Thymus (tissue), 11 donors: Measurements from ENCODE around the gene OPCML. TPM values are rescaled to one million over a fixed set of nuclear protein-coding genes. Genes with fewer than 3 reads are reported as not detected.

ENCODE experiments used
- DNase-seq, 9 donors: peaks; one replicate each; pipeline ENCODE4 v3.0.0-alpha.2; 2013; ENCODE audit warnings: low spot score in 9 of 9, low read depth in 6 of 9, missing footprints in 1 of 9
- H3K27ac ChIP-seq, 2 donors: one replicate each; pipeline ENCODE4 v1.5.1; 2013; ENCODE audit warnings: control low read depth in 1 of 2, low read depth in 1 of 2, low read length in 1 of 2, mild to moderate bottlenecking in 1 of 2, moderate library complexity in 1 of 2
- H3K27me3 ChIP-seq, 2 donors: one replicate each; pipeline ENCODE4 v1.5.1; 2013; ENCODE audit warnings: low read length in 1 of 2; ENCODE audit not compliant: control insufficient read depth in 2 of 2, insufficient read depth in 1 of 2
- H3K36me3 ChIP-seq, 2 donors: one replicate each; pipeline ENCODE4 v1.5.1; 2013; ENCODE audit warnings: low read length in 1 of 2, mild to moderate bottlenecking in 1 of 2, moderate library complexity in 1 of 2; ENCODE audit not compliant: control insufficient read depth in 2 of 2, insufficient read depth in 2 of 2
- H3K4me1 ChIP-seq, 2 donors: one replicate each; pipeline ENCODE4 v1.5.1; 2013; ENCODE audit warnings: low read length in 2 of 2; ENCODE audit not compliant: control insufficient read depth in 2 of 2, insufficient read depth in 2 of 2
- H3K4me3 ChIP-seq, 2 donors: one replicate each; pipeline ENCODE4 v1.5.1; 2013; ENCODE audit warnings: low read length in 2 of 2, control low read depth in 1 of 2, mild to moderate bottlenecking in 1 of 2
- H3K9me3 ChIP-seq, 2 donors: one replicate each; pipeline ENCODE4 v1.5.1; 2013; ENCODE audit warnings: low read length in 1 of 2, mild to moderate bottlenecking in 1 of 2; ENCODE audit not compliant: control insufficient read depth in 2 of 2, insufficient read depth in 1 of 2
- WGBS: extraction: QIAGEN DNeasy Blood & Tissue Kit; methylation state at CpG from one replicate; pipeline ENCODE4 v1.1.7; 2013; 5-methylcytosine and 5-hydroxymethylcytosine counted together
- polyA plus RNA-seq: library from polyadenylated mRNA; stranded (reverse); fragments of 200-250 nt; gene quantifications from one replicate; pipeline ENCODE4 v1.2.3, GENCODE V29; 2013
- total RNA-seq: library from RNA; stranded (reverse); fragments of 120-200 nt; gene quantifications from one replicate; pipeline ENCODE4 v1.2.4, GENCODE V29; 2013
- donor health status: healthy.

Gene OPCML
- total and polyA plus RNA-seq, 2 donors = 0.07 to 0.09 TPM

DNA sequence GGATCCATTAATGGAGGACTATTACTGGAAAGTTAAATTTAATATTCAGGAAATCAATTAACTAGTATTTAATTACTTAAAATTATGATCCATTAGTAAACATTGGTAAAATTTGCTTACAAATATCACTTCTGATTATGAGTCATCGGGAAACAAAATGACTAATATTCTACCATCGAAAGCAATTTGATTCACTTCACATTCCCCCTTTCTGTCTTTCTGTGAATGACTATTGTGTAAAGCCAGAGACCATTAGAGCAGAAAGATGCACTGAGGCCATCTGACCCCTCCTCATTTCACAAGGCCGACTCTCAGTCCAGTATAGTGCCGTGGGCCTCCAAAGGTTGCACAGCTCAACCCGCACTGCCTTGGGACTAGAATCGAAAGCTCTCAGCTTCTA lies 619.0 kb downstream of the OPCML start:
- 93% methylated on average over 6 of the region's 6 CpGs for WGBS

DNA sequence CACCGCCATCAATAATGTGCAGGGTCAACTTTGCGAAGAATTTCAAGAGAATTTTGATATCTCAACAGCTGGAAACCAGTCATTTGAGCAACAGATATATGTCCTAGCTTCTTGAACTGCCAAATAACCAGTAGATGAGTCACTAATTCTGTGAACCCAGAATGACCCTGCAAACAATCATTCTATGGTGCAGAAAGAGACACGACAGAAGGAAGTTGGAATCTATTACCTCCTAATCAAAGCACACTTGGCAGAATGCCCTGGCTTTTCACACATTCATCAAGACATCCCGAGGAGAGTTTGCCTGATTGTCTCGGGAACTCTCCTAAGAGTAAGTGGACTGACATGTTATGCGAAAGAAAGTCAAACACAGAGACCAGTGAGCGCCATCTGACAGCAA lies 621.1 kb downstream of the OPCML start:
- Histone ChIP-seq H3K27ac (no peak overlapping the region), H3K36me3 (no peaks in the 10 kb centered on the region), H3K4me3 (no peak overlapping the region), H3K9me3 (no peaks in the 10 kb centered on the region), H3K4me1 (no peaks in the 10 kb centered on the region), H3K27me3 (no peaks in the 10 kb centered on the region)
- WGBS = 70% methylated on average over 7 of the region's 7 CpGs
- DNase-seq = no peak

More for the DNA sequence above, 619.0 kb downstream of the OPCML start:
- Histone ChIP-seq H3K9me3 (no peaks in the 10 kb centered on the region), H3K27ac (no peak overlapping the region), H3K4me3 (no peak overlapping the region), H3K36me3 (no peaks in the 10 kb centered on the region), H3K4me1 (no peaks in the 10 kb centered on the region), H3K27me3 (no peaks in the 10 kb centered on the region)
- no peak for DNase-seq

DNA sequence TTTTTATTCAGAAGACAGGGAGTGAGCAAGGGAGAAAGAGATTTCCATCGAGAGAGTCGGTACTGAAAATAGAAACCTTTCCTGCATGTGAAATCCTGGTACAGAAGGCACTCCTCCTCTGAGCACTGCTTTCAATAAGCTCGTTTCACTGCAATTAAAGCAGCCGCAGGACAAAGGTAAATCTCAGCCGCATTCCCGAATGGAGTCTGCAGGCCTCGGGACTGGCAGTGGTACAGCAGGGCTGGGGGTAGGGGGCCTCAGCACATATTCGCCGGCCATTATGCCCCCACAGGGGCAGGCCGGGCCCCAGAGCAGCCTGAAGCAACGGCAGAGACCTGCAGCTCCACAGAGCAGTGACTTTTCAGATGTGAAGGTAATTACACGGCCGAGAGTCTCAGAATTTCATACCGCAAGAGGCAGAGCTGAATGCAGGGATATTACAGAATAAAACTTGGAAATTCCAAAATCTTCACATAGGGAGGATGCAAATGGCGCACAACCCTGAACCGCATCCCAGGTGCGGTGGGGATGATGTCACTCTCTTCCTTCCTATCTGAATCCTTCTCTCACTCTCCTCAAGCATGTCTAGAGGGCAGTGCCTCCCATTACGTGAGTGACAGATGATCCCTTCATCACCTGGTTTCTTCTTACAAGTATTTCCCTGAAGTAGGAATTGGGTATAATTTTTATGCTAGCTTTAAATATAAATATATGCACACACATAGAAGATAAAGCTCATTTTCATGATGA lies 622.1 kb downstream of the OPCML start:
- Histone ChIP-seq H3K27me3 (no peaks in the 10 kb centered on the region), H3K4me3 (no peak overlapping the region), H3K27ac (no peak overlapping the region), H3K36me3 (no peaks in the 10 kb centered on the region), H3K9me3 (no peaks in the 10 kb centered on the region), H3K4me1 (no peaks in the 10 kb centered on the region)
- no peak for DNase-seq
- 82% methylated on average over 18 of the region's 18 CpGs for WGBS

GRCh38 chr11:132909021-132909606 lies 623.2 kb downstream of the OPCML start:
- 90% methylated on average over 8 of the region's 8 CpGs for WGBS
- Histone ChIP-seq H3K27ac (no peak overlapping the region), H3K4me3 (no peak overlapping the region), H3K4me1 (no peaks in the 10 kb centered on the region), H3K36me3 (no peaks in the 10 kb centered on the region), H3K9me3 (no peaks in the 10 kb centered on the region), H3K27me3 (no peaks in the 10 kb centered on the region)
- DNase-seq = no peak

GRCh38 chr11:132908414-132908810 lies 623.9 kb downstream of the OPCML start:
- no peaks in the 10 kb centered on the region for H3K36me3 ChIP-seq
- H3K9me3 ChIP-seq = no peaks in the 10 kb centered on the region
- WGBS = 97% methylated on average over 4 of the region's 4 CpGs
- H3K27ac ChIP-seq = no peak overlapping the region
- H3K4me3 ChIP-seq = no peak overlapping the region
- H3K27me3 ChIP-seq = no peaks in the 10 kb centered on the region
- no peaks in the 10 kb centered on the region for H3K4me1 ChIP-seq
- no peak for DNase-seq

DNA sequence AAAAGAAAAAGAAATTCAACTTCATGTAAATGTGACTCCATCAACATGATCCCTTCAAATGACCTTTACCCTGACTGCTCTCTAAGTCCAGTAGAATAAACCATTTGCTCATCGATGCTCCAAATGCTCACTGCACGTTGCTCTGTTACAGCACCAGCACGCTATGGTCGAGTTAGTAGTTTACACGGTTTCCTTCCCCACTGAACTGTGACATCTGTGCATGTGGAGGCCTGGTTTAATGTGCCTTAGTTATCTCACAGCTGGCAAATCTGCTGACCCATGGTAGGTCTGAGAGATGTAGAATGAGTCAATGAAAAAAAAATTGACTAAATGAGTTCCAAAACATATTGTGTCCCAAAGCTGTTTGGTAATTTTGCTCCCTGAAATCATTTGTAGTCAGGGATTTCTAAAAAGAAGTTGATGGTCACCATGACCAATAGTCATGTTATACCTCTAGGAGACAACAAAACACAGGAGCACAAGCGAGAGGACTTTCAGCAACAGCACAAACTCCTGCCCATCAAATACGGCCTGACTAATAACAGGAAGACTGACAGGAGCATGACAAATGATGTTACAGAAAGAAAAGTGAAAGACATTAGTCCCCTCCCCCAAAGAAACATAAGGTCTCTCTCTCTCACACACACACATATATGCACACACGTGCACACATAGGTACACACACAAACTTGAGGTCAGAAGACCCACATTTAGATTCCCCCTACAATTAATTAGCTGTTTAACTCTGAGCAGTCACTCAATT lies 624.5 kb downstream of the OPCML start:
- no peak for DNase-seq
- no peaks in the 10 kb centered on the region for H3K27me3 ChIP-seq
- whole genome bisulfite sequencing = 91% methylated on average over 8 of the region's 8 CpGs
- no peaks in the 10 kb centered on the region for H3K9me3 ChIP-seq
- no peak overlapping the region for H3K4me3 ChIP-seq
- no peaks in the 10 kb centered on the region for H3K4me1 ChIP-seq
- no peak overlapping the region for H3K27ac ChIP-seq
- H3K36me3 ChIP-seq = no peaks in the 10 kb centered on the region

GRCh38 chr11:132904607-132905006 lies 627.7 kb downstream of the OPCML start:
- no peak overlapping the region for H3K27ac ChIP-seq
- H3K4me3 ChIP-seq = no peak overlapping the region
- WGBS = 77% methylated on average over 5 of the region's 5 CpGs
- no peak for DNase-seq
- H3K27me3 ChIP-seq = no peaks in the 10 kb centered on the region
- no peaks in the 10 kb centered on the region for H3K4me1 ChIP-seq
- no peaks in the 10 kb centered on the region for H3K9me3 ChIP-seq
- no peaks in the 10 kb centered on the region for H3K36me3 ChIP-seq

DNA sequence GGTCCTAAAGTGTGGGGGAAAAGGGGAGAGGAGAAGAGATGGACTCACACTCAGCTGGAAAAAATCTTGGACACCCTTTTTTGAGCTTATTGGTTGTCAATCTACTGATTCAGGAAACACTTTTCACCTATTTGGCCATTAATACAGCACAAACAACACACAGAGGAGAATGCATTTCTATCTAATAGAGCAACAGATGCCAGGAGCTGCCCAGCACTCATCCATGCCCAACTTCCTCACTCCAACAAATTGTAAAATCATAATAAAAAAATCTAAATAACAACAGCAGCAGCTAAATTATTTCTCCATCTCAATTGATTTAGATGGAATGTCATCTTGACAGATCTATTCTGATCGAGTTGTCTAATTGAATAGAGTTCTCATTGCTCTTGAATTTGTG lies 628.2 kb downstream of the OPCML start:
- Histone ChIP-seq H3K9me3 (no peaks in the 10 kb centered on the region), H3K27me3 (no peaks in the 10 kb centered on the region), H3K4me3 (no peak overlapping the region), H3K27ac (no peak overlapping the region), H3K36me3 (no peaks in the 10 kb centered on the region), H3K4me1 (no peaks in the 10 kb centered on the region)
- DNase-seq = no peak
- WGBS = 91% methylated on average over 1 of the region's 1 CpG
